Measurements from ENCODE around the gene TFB2M.
"Not testable (repeated sequence)": the region's sequence is repeated elsewhere in the genome, so short reads cannot be mapped to it uniquely, and the experiment has no call there.

TFB2M gene

DNA sequence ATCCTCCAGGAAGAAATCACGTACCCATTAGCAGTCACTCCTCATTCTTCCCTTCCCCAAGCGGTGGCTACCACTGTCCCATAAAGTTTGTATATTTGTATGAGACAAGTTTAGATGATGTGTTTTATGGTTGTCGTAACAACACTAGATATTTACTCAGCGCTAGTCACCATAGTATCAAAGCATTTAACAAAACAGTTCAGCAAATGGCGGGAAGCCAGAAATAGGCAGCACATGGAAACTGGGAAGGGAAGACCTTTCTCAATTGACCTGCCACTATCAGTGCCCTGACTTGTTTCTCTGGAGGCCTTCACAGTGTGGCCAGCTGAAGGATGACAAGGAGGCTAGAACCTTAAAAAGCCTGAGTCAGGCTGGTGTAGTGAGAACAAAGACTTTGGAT lies 31.3 kb upstream of the TFB2M start:
- Histone ChIP-seq H3K36me3 (ENCODE audit: control insufficient read depth, insufficient read depth, low read length) (peaks cover 8% of the 10 kb centered on the region; the same call in 1 of the 2 replicates), H3K27ac (ENCODE audit: low read depth, low read length) (no peak overlapping the region), H3K9me3 (ENCODE audit: control insufficient read depth, insufficient read depth, low read length) (no peaks in the 10 kb centered on the region), H3K27me3 (ENCODE audit: control insufficient read depth, insufficient read depth, low read length) (no peaks in the 10 kb centered on the region), H3K4me3 (ENCODE audit: low read depth, low read length) (no peak overlapping the region), H3K9ac (ENCODE audit: low read depth, low read length) (no peak overlapping the region), H3K4me1 (ENCODE audit: control insufficient read depth, insufficient read depth, low read length) (no peaks in the 10 kb centered on the region)

DNA sequence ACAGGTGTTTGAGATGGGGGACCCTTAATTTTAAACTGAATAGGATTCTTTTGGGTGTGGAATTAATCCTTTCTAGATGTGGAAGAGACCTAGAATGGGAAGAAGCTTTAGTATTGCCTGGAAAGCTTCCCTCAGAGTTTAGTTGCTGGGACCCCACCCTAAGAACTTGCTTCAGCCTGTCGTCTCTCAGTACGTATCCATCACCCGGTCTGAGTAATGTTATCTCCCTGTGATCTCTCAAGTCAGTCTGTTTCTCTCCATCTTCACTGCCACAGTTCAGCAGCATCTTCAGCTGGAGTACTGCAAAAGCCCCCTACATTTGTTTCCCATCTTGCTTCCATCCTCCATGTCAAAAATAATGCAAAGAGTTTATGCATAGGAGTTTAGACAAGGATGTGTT lies 29.1 kb upstream of the TFB2M start:
- Histone ChIP-seq H3K9me3 (ENCODE audit: control insufficient read depth, insufficient read depth, low read length) (no peaks in the 10 kb centered on the region), H3K9ac (ENCODE audit: low read depth, low read length) (no peak overlapping the region), H3K36me3 (ENCODE audit: control insufficient read depth, insufficient read depth, low read length) (peaks cover 11% of the 10 kb centered on the region), H3K4me1 (ENCODE audit: control insufficient read depth, insufficient read depth, low read length) (no peaks in the 10 kb centered on the region), H3K27ac (ENCODE audit: low read depth, low read length) (no peak overlapping the region), H3K4me3 (ENCODE audit: low read depth, low read length) (no peak overlapping the region), H3K27me3 (ENCODE audit: control insufficient read depth, insufficient read depth, low read length) (no peaks in the 10 kb centered on the region)

DNA sequence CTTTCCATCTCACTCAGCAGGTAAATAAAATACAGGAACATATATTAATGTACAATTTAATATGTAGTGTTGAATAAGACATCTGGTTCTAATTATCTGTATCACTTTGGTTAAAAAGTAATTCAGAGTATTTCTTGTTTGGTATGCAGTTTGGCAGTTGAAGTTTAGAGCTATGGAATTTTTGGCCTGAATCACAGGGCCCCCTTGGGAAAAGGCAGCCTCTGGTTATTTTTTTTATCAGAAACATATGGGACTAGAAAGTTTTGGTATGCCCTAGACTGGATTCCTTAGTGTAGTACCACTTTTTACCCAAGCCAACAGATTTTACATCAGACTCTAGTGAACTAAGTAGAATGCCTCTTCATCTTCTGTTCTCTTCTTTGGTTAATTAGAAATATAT lies 26.6 kb upstream of the TFB2M start:
- H3K4me3 ChIP-seq (ENCODE audit: low read depth, low read length) = no peak overlapping the region
- H3K27me3 ChIP-seq (ENCODE audit: control insufficient read depth, insufficient read depth, low read length) = no peaks in the 10 kb centered on the region
- no peaks in the 10 kb centered on the region for H3K9me3 ChIP-seq (ENCODE audit: control insufficient read depth, insufficient read depth, low read length)
- H3K9ac ChIP-seq (ENCODE audit: low read depth, low read length) = no peak overlapping the region
- H3K36me3 ChIP-seq (ENCODE audit: control insufficient read depth, insufficient read depth, low read length) = peaks cover 11% of the 10 kb centered on the region
- H3K4me1 ChIP-seq (ENCODE audit: control insufficient read depth, insufficient read depth, low read length) = peaks cover 1% of the 10 kb centered on the region; the same call in 1 of the 2 replicates
- no peak overlapping the region for H3K27ac ChIP-seq (ENCODE audit: low read depth, low read length)

DNA sequence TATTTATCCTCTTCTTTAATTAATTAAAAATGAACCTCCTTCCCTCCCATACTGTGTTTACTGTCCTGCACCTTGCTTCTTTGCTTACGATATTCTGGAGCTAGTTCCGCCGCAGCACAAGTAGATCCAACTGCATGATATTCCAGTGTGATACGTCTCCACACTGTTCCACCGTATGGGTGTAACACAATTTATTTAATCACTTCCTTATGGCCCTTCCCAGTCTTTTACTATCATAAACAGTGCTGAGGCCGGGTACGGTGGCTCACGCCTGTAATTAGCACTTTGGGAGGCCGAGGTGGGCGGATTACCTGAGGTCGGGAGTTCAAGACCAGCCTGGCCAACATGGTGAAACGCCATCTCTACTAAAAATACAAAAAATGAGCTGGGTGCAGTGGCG lies 25.9 kb upstream of the TFB2M start:
- H3K4me1 ChIP-seq (ENCODE audit: control insufficient read depth, insufficient read depth, low read length) = peaks cover 3% of the 10 kb centered on the region; the same call in 1 of the 2 replicates
- H3K4me3 ChIP-seq (ENCODE audit: low read depth, low read length) = no peak overlapping the region
- H3K27ac ChIP-seq (ENCODE audit: low read depth, low read length) = no peak overlapping the region
- no peak overlapping the region for H3K9ac ChIP-seq (ENCODE audit: low read depth, low read length)
- H3K27me3 ChIP-seq (ENCODE audit: control insufficient read depth, insufficient read depth, low read length) = no peaks in the 10 kb centered on the region
- no peaks in the 10 kb centered on the region for H3K9me3 ChIP-seq (ENCODE audit: control insufficient read depth, insufficient read depth, low read length)
- peaks cover 6% of the 10 kb centered on the region for H3K36me3 ChIP-seq (ENCODE audit: control insufficient read depth, insufficient read depth, low read length)

DNA sequence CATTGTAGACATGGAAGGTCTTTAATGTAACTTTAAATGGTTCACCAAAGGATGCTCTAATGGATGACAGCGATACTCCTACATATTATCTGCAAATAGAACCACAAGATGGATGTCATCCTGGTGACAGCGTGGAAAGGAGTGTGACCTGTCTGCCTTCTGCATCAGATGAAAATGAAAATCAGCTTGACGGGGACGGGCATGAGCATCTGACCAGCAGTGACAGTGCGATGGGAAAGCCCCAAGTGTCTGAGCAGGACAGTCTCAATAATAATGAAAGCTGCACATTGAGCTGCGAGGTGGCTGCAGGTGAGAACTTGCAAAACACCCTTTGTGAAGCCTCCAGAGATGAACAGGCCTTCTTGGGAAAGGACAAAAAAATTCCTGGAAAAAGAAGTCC lies 25.4 kb upstream of the TFB2M start:
- no peak overlapping the region for H3K27ac ChIP-seq (ENCODE audit: low read depth, low read length)
- no peak overlapping the region for H3K4me3 ChIP-seq (ENCODE audit: low read depth, low read length)
- no peaks in the 10 kb centered on the region for H3K9me3 ChIP-seq (ENCODE audit: control insufficient read depth, insufficient read depth, low read length)
- peaks cover 3% of the 10 kb centered on the region; the same call in 1 of the 2 replicates for H3K4me1 ChIP-seq (ENCODE audit: control insufficient read depth, insufficient read depth, low read length)
- peaks cover 3% of the 10 kb centered on the region; the same call in 1 of the 2 replicates for H3K36me3 ChIP-seq (ENCODE audit: control insufficient read depth, insufficient read depth, low read length)
- no peak overlapping the region for H3K9ac ChIP-seq (ENCODE audit: low read depth, low read length)
- H3K27me3 ChIP-seq (ENCODE audit: control insufficient read depth, insufficient read depth, low read length) = no peaks in the 10 kb centered on the region

DNA sequence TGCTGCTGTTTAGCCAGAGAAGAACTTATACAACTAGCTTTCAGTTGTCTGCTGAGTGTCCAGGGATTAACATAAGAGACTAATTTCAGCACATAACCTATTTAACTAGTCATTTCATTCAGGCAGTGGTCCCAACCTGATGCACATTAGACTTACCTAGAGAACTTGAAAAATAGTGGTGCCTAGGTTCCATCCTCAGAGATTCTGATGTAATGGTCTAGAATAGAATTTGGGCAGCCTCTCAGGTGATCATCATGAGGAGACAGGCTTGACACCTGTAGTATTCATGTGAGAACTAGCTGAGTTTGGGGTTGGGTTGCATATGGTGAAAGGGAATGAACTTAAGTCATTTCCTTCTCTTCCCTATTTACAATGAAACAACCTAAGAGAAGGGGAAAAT lies 25.0 kb upstream of the TFB2M start:
- no peak overlapping the region for H3K27ac ChIP-seq (ENCODE audit: low read depth, low read length)
- H3K36me3 ChIP-seq (ENCODE audit: control insufficient read depth, insufficient read depth, low read length) = peaks cover 3% of the 10 kb centered on the region; the same call in 1 of the 2 replicates
- H3K4me3 ChIP-seq (ENCODE audit: low read depth, low read length) = no peak overlapping the region
- H3K4me1 ChIP-seq (ENCODE audit: control insufficient read depth, insufficient read depth, low read length) = peaks cover 3% of the 10 kb centered on the region; the same call in 1 of the 2 replicates
- H3K27me3 ChIP-seq (ENCODE audit: control insufficient read depth, insufficient read depth, low read length) = no peaks in the 10 kb centered on the region
- H3K9me3 ChIP-seq (ENCODE audit: control insufficient read depth, insufficient read depth, low read length) = no peaks in the 10 kb centered on the region
- no peak overlapping the region for H3K9ac ChIP-seq (ENCODE audit: low read depth, low read length)

DNA sequence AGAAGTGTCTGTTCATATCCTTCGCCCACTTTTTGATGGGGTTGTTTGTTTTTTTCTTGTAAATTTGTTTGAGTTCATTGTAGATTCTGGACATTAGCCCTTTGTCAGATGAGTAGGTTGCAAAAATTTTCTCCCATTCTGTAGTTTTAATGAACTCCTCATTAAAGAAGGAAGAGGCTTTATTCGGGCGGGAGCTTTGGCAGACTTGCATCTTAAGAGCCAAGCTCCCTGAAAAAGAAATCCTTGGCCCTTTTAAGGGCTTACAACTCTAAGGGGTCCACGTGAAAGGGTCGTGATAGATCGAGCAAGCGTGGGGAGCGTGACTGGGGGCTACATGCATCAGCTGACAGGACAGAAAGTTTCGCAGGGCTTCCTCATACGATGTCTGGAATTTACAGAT lies 23.9 kb upstream of the TFB2M start:
- H3K27ac ChIP-seq (ENCODE audit: low read depth, low read length); H3K4me1 ChIP-seq (ENCODE audit: control insufficient read depth, insufficient read depth, low read length); H3K36me3 ChIP-seq (ENCODE audit: control insufficient read depth, insufficient read depth, low read length); H3K27me3 ChIP-seq (ENCODE audit: control insufficient read depth, insufficient read depth, low read length); H3K9ac ChIP-seq (ENCODE audit: low read depth, low read length); H3K9me3 ChIP-seq (ENCODE audit: control insufficient read depth, insufficient read depth, low read length); H3K4me3 ChIP-seq (ENCODE audit: low read depth, low read length): not testable (repeated sequence)

DNA sequence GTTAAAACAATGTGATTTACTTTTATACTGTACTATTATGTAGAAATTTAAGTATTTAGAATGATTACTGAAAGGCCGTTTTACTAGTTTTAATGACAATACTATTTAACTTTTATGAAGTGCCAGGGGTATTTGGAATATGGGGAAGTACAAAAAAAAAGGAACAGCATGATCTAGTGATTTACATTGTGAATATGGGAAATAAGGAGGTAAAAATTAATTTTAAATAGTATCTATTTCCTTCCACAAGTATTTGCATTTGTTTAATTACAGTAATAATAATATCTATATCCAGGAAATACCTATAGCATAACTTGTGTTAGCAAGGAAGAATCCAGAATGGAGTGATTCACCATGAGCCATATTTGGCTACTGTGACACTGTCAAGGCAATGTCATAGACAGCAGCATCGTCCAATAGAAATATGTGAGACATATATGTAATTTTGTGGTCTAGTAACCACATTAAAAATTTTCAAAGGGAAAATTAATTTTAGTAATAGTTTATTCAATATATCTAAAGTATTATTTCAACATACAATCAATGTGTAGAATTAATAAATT lies 22.2 kb upstream of the TFB2M start:
- Histone ChIP-seq H3K27me3 (ENCODE audit: control insufficient read depth, insufficient read depth, low read length) (no peaks in the 10 kb centered on the region), H3K4me3 (ENCODE audit: low read depth, low read length) (no peak overlapping the region), H3K36me3 (ENCODE audit: control insufficient read depth, insufficient read depth, low read length) (peaks cover 10% of the 10 kb centered on the region; the same call in 1 of the 2 replicates), H3K9ac (ENCODE audit: low read depth, low read length) (no peak overlapping the region), H3K27ac (ENCODE audit: low read depth, low read length) (no peak overlapping the region), H3K4me1 (ENCODE audit: control insufficient read depth, insufficient read depth, low read length) (peaks cover 3% of the 10 kb centered on the region; the same call in 1 of the 2 replicates), H3K9me3 (ENCODE audit: control insufficient read depth, insufficient read depth, low read length) (no peaks in the 10 kb centered on the region)

DNA sequence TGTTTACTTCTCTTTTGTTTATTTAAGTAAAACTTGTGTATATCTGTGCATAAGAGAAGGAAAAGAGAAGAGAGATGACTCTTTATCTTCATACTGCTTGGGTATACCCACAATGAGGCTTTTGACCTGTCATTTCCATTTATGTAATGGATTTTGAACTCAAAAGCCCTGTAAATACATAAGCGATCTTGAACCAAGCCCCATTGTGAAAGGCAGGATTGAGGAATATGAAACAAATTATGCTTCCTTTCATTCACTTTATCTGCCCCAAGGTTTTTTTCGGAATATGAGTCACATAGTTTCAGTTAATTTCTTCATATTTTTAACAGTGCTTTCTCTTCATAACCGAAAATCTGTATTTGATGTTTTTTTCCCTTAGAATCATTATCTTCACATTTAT lies 21.5 kb upstream of the TFB2M start:
- Histone ChIP-seq H3K27ac (ENCODE audit: low read depth, low read length) (no peak overlapping the region), H3K27me3 (ENCODE audit: control insufficient read depth, insufficient read depth, low read length) (no peaks in the 10 kb centered on the region), H3K9me3 (ENCODE audit: control insufficient read depth, insufficient read depth, low read length) (no peaks in the 10 kb centered on the region), H3K4me3 (ENCODE audit: low read depth, low read length) (no peak overlapping the region), H3K9ac (ENCODE audit: low read depth, low read length) (no peak overlapping the region), H3K4me1 (ENCODE audit: control insufficient read depth, insufficient read depth, low read length) (peaks cover 3% of the 10 kb centered on the region; the same call in 1 of the 2 replicates), H3K36me3 (ENCODE audit: control insufficient read depth, insufficient read depth, low read length) (peaks cover 10% of the 10 kb centered on the region; the same call in 1 of the 2 replicates)

DNA sequence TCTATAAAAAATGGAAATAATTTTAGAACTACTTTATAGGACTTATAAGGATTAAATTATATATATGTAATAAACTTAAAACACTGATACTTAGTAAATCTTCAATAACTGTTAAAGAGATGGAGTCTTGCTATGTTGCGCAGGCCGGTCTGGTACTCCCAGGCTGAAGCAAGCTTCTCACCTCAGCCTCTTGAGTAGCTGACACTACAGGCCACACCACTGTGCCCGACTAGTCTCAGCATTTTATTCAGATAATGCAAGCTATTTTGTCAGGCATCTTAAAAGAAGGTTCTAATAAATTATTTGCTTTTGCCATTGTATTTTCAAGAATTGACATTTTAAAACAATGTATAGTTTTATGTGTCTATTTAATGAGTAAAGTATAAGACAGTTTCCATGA lies 21.0 kb upstream of the TFB2M start:
- peaks cover 3% of the 10 kb centered on the region; the same call in 1 of the 2 replicates for H3K4me1 ChIP-seq (ENCODE audit: control insufficient read depth, insufficient read depth, low read length)
- no peaks in the 10 kb centered on the region for H3K9me3 ChIP-seq (ENCODE audit: control insufficient read depth, insufficient read depth, low read length)
- H3K9ac ChIP-seq (ENCODE audit: low read depth, low read length) = no peak overlapping the region
- H3K36me3 ChIP-seq (ENCODE audit: control insufficient read depth, insufficient read depth, low read length) = peaks cover 10% of the 10 kb centered on the region; the same call in 1 of the 2 replicates
- H3K27ac ChIP-seq (ENCODE audit: low read depth, low read length) = no peak overlapping the region
- H3K27me3 ChIP-seq (ENCODE audit: control insufficient read depth, insufficient read depth, low read length) = no peaks in the 10 kb centered on the region
- no peak overlapping the region for H3K4me3 ChIP-seq (ENCODE audit: low read depth, low read length)

DNA sequence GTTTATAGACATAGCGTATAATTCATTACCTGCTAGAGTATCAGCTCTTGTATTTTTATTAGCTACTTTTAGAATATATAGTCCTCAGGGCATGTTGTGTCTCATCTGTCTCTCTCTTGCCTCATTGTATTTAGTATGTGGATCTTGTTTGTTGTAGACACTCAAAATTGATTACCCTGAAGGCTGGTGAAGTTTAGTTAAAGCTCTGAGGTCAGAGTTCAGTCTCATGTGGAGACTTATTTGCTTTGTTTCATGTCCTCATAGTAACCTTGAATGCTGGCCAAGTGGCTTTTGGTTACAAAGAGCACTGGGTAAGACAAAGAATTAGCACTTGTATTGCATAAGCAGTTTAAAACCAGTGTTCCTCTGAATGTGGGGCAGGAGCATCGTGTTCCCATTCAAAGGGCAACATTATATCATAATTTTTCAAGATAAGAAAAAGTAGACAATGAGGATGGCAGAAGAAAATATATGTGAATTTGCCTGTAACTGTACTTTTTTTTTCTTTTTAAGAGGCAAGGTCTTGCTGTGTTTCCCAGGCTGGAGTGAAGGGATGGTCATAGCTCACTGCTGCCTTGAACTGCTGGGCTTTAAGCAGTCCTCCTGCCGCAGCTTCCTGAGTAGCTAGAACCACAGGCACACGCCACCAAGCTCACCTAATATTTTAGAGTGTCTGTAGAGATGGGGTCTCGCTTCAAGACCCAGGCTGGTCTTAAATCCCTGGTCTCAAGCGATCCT lies 17.6 kb upstream of the TFB2M start:
- H3K27ac ChIP-seq (ENCODE audit: low read depth, low read length) = peak overlapping the region; percentile 40
- peaks cover 3% of the 10 kb centered on the region; the same call in 1 of the 2 replicates for H3K4me1 ChIP-seq (ENCODE audit: control insufficient read depth, insufficient read depth, low read length)

More for the DNA sequence above, 17.6 kb upstream of the TFB2M start:
- H3K9ac ChIP-seq (ENCODE audit: low read depth, low read length) = no peak overlapping the region
- no peaks in the 10 kb centered on the region for H3K9me3 ChIP-seq (ENCODE audit: control insufficient read depth, insufficient read depth, low read length)
- H3K4me3 ChIP-seq (ENCODE audit: low read depth, low read length) = no peak overlapping the region
- no peaks in the 10 kb centered on the region for H3K27me3 ChIP-seq (ENCODE audit: control insufficient read depth, insufficient read depth, low read length)
- H3K36me3 ChIP-seq (ENCODE audit: control insufficient read depth, insufficient read depth, low read length) = 0 out of 2 replicates have a peak, but pooled peaks cover 7% of the 10 kb centered on the region
